Islet of Langerhans (tissue), 1 donor: ENCODE measurements around the gene MYO10.
"Not testable (repeated sequence)": the region's sequence is repeated elsewhere in the genome, so short reads cannot be mapped to it uniquely, and the experiment has no call there.

Source experiments
- FAIRE-seq: peaks from one replicate; lab custom pipeline; 2011; peaks lifted over from hg19 to GRCh38; lab: Jason Lieb, UNC

Gene MYO10

DNA sequence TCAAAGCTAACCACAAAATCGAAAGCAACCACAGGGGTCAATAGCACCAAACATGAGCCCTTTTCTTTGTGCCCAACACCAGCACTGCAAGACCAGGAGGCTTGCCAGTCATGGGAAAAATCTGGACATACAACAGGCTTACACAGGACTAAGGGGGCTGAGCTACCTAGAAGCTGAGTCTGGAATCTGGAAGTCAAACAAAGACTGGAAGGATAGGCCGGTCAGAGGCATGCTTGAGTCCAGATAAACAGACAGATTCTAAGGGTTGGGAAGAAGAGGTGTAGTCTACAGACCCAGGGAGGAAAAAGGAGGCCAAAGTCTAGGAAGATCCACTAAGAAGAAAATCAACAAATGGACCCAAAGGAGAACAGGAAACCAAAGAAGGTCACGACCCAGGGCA lies 73.3 kb downstream of the MYO10 start:
- no peak for FAIRE-seq

- FAIRE-seq: no peak
Measured at GRCh38 chr5:16859346-16859745, 76.7 kb downstream of the MYO10 start.

GRCh38 chr5:16858151-16858550 lies 77.9 kb downstream of the MYO10 start:
- no peak for FAIRE-seq

DNA sequence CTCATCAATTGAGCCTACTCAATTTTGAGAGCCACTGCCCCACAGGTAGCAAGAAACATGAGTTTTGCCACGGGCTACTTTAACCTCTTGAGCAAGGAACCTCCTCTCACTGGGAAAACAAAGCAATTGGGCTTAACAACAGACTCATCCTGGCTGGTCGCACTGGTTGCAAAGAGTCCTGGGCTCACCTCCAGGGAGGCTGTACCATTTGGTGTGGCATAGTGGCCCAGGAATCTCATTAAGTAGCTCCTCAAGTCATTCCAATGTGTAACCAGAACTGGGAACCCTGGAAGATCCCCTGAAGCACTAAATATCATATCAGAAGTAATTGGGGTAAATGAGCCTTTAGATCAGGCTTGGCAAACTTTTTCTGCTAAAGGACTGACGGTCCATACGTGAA lies 78.5 kb downstream of the MYO10 start:
- no peak for FAIRE-seq

DNA sequence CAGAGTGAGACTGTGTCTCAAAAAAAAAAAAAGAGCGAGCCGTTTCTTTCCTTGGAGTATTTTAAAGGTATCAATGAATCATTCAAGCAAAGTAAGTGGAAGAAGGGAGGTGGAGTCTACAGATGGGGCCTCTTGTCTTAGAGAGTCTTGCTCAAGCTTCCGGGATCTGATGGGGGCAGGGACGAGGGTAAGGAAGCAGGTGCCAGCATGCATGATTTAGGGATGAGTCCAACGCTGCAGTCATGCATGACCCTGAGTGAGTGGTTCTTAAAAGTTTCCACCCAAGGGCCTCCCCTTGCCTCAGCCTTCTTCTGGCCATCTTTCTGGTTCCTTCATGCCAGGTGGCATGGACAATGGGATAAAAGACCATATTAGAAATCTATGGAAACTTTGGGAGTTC lies 79.6 kb downstream of the MYO10 start:
- FAIRE-seq: no peak

DNA sequence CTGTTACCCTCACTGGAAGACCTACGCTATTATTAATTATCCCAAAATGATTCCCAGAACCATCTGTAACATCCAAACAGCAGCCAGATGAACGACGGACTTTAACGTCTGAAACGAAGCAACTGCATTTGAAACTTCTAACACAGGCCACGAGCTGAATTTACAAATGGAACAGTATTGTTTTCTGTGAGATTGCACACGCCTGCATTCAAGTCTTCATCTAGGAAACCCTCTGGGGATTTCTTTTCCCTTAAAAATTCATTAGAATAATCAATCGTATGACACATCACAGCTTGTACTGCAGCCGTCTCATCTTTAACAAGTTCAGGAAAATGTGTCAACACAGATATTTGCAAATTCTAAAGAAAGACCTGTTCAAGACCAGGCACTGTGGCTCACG lies 80.2 kb downstream of the MYO10 start:
- no peak for FAIRE-seq

DNA sequence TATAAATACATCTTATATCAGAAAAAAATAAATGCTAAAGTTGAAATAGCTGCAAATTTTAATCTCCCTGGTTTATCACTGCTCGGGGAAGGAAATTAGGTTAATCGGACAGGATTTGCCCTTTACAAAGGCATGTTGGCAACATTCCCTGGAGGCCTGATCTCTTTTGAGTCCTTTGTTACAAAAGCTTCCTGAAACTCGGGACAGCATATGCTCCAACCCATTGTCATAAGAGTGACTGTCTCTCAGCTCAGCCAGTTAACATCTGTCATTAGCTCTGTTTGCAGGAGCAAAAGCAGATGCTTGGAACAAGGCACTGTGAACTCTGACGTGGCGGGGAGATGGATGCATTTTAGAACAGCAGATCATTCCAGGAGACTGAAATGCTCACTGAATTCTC lies 80.6 kb downstream of the MYO10 start:
- FAIRE-seq: no peak

GRCh38 chr5:16854351-16854750 lies 81.7 kb downstream of the MYO10 start:
- FAIRE-seq: no peak

DNA sequence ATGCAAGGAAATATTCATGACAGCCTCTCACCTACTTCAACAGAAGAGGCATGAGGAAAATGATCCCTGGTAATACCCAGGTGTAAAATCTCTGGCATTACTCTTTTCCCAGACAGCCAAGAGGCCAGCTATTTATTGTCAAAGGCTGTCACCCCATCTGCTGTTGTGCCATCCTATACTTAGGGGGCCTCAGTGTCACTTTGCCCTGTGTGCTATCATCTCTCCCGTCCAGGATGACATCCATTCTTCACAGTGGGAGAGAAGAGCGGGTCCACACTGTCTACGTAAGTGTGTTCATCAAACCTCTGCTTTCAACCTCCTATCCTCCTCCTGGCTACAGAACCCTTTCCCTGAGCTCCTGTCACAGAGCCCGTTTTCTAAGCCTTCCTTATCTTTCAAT lies 82.6 kb downstream of the MYO10 start:
- no peak for FAIRE-seq

GRCh38 chr5:16852251-16853005 lies 83.7 kb downstream of the MYO10 start:
- no peak for FAIRE-seq

GRCh38 chr5:16849775-16850174 lies 86.3 kb downstream of the MYO10 start:
- no peak for FAIRE-seq

DNA sequence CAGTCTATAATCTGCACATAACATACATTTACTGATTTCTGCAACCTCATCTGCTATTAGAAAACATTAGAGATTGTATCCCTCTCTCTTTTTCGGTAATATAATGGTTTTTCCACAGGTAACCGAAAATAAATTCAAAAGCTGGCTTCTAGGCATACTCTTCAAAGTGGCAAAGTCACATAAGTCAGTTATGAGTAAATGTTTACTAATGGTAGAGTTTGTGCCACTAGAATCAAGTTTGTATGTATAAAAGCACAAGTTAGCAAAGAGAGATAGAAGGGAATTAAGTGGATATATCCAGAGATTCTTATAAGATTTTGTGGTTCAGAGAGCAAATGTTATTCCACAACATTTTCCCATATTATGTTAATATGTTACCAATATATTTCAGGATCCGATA lies 86.9 kb downstream of the MYO10 start:
- FAIRE-seq: no peak

- FAIRE-seq: no peak
Measured at GRCh38 chr5:16844952-16845351, 91.1 kb downstream of the MYO10 start.

DNA sequence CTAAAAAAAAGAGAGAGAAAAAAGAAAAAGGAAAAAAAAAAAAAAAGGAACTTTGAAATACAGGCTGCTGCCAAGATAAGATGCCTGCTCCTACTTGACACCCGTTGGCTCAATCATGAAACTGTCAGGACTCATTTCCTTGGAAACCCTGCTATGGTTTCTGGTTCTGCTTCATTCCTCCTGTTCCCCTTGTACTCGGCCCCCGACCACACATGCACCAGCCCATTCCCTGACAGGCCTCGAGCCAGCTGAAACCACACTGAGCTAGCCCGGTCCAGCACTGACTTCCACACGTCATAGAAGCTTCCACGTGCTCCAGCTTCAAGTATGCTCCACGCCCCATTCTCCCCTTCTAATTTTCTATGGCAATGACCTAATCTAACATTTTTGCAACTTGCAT lies 93.2 kb downstream of the MYO10 start:
- no peak for FAIRE-seq

DNA sequence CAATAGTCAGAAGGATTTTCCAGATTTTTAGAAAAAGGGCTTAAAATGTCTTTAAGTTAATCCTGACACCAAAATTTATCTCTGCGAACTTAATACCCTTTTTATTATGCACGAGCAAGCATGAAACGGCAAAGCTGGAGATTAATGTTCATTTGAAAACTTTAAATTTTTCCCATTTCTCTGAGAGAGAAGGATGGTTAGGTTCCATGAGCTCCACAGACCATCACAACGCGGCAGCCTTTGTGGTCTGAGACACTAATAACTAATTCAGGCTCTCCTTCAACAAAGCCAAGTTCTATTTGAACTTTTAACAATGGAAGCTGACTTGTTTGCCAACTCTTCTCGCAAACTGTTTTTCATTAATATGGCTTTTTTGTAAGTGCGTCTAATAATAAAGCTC lies 94.7 kb downstream of the MYO10 start:
- no peak for FAIRE-seq

DNA sequence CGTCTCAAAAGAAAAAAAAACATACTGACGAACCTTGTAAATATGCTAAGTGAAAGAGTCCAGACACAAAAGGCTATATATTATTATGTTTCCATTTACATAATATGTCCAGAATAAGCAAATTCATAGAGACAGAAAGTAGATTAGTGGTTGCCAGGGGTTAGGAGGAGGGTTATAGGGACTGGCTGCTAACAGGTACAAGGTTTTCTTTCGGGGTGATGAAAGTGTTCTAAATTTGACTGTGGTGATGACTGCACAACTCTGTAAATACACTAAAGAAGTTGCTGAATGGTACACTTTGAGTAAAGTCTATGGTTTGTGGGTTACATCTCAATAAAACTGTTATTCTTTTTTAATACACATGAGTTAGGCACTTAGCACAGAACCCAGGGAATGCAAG lies 98.8 kb downstream of the MYO10 start:
- FAIRE-seq: no peak

DNA sequence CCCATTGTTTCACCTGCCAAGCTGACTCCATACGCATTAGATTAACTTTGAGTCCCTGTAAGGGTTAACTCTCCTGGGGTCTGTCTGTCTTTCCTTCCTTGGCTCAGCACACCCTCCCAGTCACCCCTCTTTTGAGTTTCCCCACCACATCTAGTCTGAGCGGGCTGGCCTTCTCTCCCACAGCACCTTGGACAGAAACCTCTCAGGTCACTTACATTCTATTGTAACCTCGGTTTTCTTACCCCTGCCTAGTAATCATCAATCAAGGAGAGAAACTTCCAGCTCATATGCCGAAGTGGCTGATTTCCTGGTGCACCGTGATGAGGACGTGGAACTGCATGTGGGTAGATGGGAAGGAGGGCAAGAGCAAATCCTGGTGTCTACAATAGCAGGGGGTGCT lies 102.1 kb downstream of the MYO10 start:
- no peak for FAIRE-seq

GRCh38 chr5:16831326-16831725 lies 104.8 kb downstream of the MYO10 start:
- FAIRE-seq: not testable (repeated sequence)

GRCh38 chr5:16827755-16828154 lies 108.3 kb downstream of the MYO10 start:
- FAIRE-seq: no peak

DNA sequence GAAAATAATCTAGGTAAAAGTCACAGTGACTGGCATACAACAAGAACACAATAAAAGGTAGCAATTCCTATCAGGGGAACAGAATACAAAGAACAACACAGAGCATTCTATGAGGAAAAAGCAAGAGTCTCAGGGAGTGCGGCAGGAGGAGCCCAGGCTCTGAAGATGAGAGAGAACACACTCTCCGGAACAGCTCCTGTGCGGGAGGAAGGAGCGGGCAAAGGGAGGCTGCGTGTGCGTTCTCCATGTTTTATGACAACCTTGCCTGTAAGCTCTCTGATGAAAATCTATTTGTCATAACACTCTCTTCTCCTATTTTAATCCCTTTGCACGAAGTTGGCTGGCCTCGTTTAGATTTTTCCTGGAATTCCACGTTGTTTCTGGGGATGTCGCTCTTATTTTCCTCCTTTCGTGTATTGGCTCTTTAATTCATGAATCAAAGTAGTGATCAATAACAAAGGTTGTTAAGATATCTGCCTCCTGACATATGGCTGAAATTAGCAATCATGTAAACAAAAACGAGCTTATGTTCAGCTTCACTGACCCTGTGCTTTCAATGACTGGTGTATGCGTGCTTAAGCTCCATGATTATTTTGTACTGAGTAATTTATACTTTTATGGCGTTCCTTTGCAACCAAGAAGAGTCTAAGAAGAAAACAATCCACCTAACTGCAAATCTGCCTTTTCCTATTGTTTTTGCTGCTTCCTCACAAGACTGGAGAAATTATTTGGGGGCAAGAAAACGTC lies 109.5 kb downstream of the MYO10 start:
- no peak for FAIRE-seq

DNA sequence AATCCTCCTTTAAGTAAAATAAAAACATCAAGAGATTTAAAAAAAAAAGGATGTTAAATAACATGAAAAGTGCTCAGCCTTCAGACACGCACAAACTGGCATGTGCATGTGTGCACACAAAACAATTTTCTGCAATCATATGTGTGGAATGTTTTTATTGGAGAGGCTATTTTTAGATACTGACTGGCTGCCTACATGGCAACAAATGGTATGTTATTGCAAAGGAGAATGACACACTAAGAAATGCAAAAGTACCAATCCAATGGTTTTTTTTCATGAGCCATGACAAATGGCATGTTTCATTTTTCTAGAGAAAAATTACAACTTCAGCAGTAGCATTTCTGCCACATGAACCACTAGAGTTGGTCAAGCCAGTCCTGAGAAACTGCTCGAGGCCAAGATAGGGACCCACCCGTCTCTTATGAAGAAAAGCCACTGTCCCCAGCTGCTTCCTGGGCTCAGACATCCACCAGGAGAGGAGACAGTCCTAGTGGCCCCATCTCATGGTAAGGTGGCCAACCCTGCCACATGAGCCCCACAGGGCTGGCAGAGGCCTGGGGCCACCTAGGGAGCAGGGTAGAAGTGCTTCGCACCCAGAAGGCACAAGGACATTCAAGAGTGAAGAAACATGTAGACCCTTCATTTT lies 116.4 kb downstream of the MYO10 start:
- no peak for FAIRE-seq

DNA sequence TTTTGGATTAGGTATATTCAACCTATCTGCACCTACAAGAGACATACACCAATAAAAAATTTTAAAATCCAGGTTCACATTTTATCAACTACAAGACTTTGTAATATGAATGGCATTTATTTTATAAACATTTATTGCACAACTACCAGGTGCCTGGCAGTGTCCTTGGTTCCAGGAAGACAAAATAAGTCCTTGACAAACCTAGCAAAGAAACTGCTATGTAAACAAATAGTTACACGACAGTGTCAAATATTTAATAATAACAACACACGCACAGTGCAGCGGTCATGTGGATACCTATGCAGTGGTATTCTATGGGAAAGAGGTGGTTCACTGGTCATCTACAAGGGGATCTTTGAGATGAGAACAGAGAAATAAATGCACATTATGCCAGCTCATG lies 120.7 kb downstream of the MYO10 start:
- no peak for FAIRE-seq

- FAIRE-seq: no peak
Measured at GRCh38 chr5:16812911-16813310, 123.2 kb downstream of the MYO10 start.

DNA sequence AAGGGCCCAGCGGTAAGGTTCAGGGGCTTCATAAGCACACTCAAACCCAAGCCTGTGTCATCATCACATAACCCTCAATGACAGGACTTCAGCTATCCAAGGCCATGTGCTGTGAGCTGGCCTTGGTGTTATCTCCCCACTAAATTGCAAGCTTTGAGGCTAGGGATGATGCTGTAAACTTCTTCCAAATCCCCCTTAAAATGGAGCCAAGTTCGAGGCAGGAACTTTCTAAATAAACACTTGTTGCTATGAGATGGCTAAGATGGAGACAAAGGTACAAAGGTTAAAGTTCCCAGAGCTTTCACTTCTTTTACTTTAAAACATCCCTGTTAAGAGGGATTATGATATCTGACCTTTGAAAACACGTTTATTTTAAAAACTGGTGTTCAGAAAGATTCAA lies 123.6 kb downstream of the MYO10 start:
- FAIRE-seq: no peak
